Suprapubic skin (tissue), 3 donors: Measurements from ENCODE around the gene SETD2.

Experiments
- EP300 ChIP-seq: sonication (generic); formaldehyde crosslinking; IDR thresholded peaks from one replicate; pipeline ENCODE4 v1.6.1; 2017; ENCODE audit warnings: antibody characterized with exemption
- POLR2A ChIP-seq, 2 donors: fragments of 450-650 bp; IDR thresholded peaks; one replicate each; pipeline ENCODE4 v1.6.1; 2017; ENCODE audit warnings: antibody characterized with exemption in 2 of 2, mild to moderate bottlenecking in 2 of 2, moderate library complexity in 2 of 2
- TF ChIP-seq, protein P1 (sequence below), 2 donors: fragments of 200-600 bp in 1 of 2; fragments of 450-650 bp in 1 of 2; sonication (generic) in 1 of 2; IDR thresholded peaks; one replicate each; pipeline ENCODE4 v1.5.1; 2016 to 2019; ENCODE audit warnings: antibody characterized with exemption in 2 of 2, mild to moderate bottlenecking in 1 of 2, moderate library complexity in 1 of 2

- TF ChIP-seq, protein P1, sequence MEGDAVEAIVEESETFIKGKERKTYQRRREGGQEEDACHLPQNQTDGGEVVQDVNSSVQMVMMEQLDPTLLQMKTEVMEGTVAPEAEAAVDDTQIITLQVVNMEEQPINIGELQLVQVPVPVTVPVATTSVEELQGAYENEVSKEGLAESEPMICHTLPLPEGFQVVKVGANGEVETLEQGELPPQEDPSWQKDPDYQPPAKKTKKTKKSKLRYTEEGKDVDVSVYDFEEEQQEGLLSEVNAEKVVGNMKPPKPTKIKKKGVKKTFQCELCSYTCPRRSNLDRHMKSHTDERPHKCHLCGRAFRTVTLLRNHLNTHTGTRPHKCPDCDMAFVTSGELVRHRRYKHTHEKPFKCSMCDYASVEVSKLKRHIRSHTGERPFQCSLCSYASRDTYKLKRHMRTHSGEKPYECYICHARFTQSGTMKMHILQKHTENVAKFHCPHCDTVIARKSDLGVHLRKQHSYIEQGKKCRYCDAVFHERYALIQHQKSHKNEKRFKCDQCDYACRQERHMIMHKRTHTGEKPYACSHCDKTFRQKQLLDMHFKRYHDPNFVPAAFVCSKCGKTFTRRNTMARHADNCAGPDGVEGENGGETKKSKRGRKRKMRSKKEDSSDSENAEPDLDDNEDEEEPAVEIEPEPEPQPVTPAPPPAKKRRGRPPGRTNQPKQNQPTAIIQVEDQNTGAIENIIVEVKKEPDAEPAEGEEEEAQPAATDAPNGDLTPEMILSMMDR (IDR thresholded peaks at IDR 0.05): no peak
- TF ChIP-seq EP300 (no peak), POLR2A (IDR thresholded peaks at IDR 0.05) (no peak)
Measured at GRCh38 chr3:47104259-47104658, 59.7 kb downstream of the SETD2 start.
